Parathyroid adenoma (tissue), 2 donors: ENCODE data around the gene BCAP31.

Source experiments
- H2AFZ ChIP-seq: fragments of 300-600 bp; sonication (generic); one replicate; pipeline ENCODE4 v1.7.0; 2017; ENCODE audit warnings: antibody characterized with exemption, mild to moderate bottlenecking
- H3K27ac ChIP-seq: fragments of 300-600 bp; sonication (generic); one replicate; pipeline ENCODE4 v1.7.0; 2017
- H3K27me3 ChIP-seq: fragments of 300-600 bp; sonication (generic); one replicate; pipeline ENCODE4 v1.7.0; 2017; ENCODE audit warnings: low read length; ENCODE audit not compliant: control insufficient read depth, insufficient read depth
- H3K36me3 ChIP-seq: fragments of 300-600 bp; sonication (generic); one replicate; pipeline ENCODE4 v1.7.0; 2017; ENCODE audit warnings: low read length; ENCODE audit not compliant: control insufficient read depth, insufficient read depth
- H3K4me1 ChIP-seq: fragments of 300-600 bp; sonication (generic); one replicate; pipeline ENCODE4 v1.7.0; 2017; ENCODE audit warnings: control low read depth
- H3K4me2 ChIP-seq: fragments of 300-600 bp; sonication (generic); one replicate; pipeline ENCODE4 v1.7.0; 2017; ENCODE audit warnings: low read length
- H3K4me3 ChIP-seq: fragments of 300-600 bp; sonication (generic); one replicate; pipeline ENCODE4 v1.7.0; 2017; ENCODE audit warnings: low read depth, low read length
- H3K79me2 ChIP-seq: fragments of 300-600 bp; sonication (generic); one replicate; pipeline ENCODE4 v1.7.0; 2017; ENCODE audit warnings: control low read depth
- H3K9ac ChIP-seq: fragments of 300-600 bp; sonication (generic); one replicate; pipeline ENCODE4 v1.7.0; 2017; ENCODE audit warnings: mild to moderate bottlenecking
- H3K9me3 ChIP-seq: fragments of 300-600 bp; sonication (generic); one replicate; pipeline ENCODE4 v1.7.0; 2017; ENCODE audit warnings: low read length; ENCODE audit not compliant: control insufficient read depth
- CTCF ChIP-seq: fragments of 300-600 bp; sonication (generic); IDR thresholded peaks from one replicate; pipeline ENCODE4 v1.7.0; 2017; ENCODE audit warnings: antibody characterized with exemption, mild to moderate bottlenecking
- donor health status: primary hyperparathyroidism.

The BCAP31 gene

DNA sequence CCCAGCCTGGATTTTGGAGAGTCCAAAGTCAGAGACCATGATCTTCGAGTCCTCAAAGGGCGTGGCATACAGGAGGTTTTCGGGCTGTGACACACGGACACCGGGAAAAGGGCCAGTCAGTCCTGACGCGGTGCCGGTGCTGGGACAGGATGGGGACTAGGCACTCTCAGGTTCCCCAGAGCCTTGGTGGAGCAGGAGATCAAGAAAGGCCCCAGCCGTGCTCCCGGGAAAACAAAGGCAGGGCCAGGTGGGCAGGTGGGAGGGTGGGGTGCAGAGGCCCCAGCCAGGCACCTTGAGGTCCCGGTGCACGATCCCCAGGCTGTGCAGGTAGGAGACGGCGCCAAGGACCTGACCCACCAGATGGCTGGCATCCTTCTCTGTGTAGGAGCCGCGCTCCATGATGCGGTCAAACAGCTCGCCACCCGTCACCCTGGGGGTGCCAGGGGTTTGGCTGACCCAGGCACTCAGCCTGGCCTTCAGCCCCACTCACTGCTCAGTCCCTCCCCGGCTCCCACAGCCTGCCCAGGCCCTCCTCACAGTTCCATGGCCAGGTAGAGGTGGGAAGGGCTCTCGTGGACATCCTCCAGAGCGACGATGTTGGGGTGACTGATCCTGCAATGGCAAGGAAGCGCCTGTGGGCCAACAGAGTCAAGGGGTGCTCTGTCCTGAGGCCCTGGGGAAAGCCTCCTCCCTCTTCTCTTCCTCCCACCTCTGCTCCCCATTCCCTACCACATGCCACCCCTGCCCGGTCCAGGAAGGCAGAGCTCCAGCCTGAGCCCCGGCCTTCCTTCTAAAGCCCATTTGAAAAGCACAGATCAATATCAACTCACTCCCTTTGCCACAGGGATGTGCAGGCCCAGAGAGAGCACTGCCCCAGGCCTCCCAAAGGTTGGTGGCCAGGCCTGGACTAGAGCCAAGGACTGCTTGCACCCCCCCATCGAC, 52.3 kb downstream of the BCAP31 start:
- Histone ChIP-seq H2AFZ (no peak overlapping the region), H3K4me1 (no peaks in the 10 kb centered on the region), H3K27me3 (no peaks in the 10 kb centered on the region), H3K4me3 (no peak overlapping the region), H3K4me2 (no peak overlapping the region), H3K79me2 (no peaks in the 10 kb centered on the region), H3K9me3 (no peaks in the 10 kb centered on the region), H3K9ac (no peak overlapping the region), H3K27ac (no peak overlapping the region), H3K36me3 (no peaks in the 10 kb centered on the region)
- no peak for TF ChIP-seq CTCF

- no peaks in the 10 kb centered on the region for H3K27me3 ChIP-seq
These were observed 53.2 kb downstream of the BCAP31 start for GRCh38 chrX:153670748-153671588.

GRCh38 chrX:153669901-153670731, 54.1 kb downstream of the BCAP31 start:
- H3K36me3 ChIP-seq = no peaks in the 10 kb centered on the region
- H3K9ac ChIP-seq = no peak overlapping the region
- H3K9me3 ChIP-seq = no peaks in the 10 kb centered on the region
- TF ChIP-seq CTCF = no peak
- no peaks in the 10 kb centered on the region for H3K4me1 ChIP-seq
- H3K79me2 ChIP-seq = no peaks in the 10 kb centered on the region
- H2AFZ ChIP-seq = no peak overlapping the region
- H3K4me2 ChIP-seq = no peak overlapping the region
- no peaks in the 10 kb centered on the region for H3K27me3 ChIP-seq
- no peak overlapping the region for H3K4me3 ChIP-seq
- H3K27ac ChIP-seq = no peak overlapping the region

More at GRCh38 chrX:153670748-153671588, 53.2 kb downstream of the BCAP31 start:
- no peaks in the 10 kb centered on the region for H3K79me2 ChIP-seq
- no peaks in the 10 kb centered on the region for H3K9me3 ChIP-seq
- no peaks in the 10 kb centered on the region for H3K4me1 ChIP-seq
- TF ChIP-seq CTCF = no peak
- H3K4me2 ChIP-seq = no peak overlapping the region
- no peaks in the 10 kb centered on the region for H3K36me3 ChIP-seq
- no peak overlapping the region for H2AFZ ChIP-seq
- H3K27ac ChIP-seq = no peak overlapping the region
- no peak overlapping the region for H3K4me3 ChIP-seq
- no peak overlapping the region for H3K9ac ChIP-seq

GRCh38 chrX:153669174-153669890, 54.9 kb downstream of the BCAP31 start:
- Histone ChIP-seq H2AFZ (no peak overlapping the region), H3K4me3 (no peak overlapping the region), H3K9me3 (no peaks in the 10 kb centered on the region), H3K27ac (no peak overlapping the region), H3K79me2 (no peaks in the 10 kb centered on the region), H3K4me1 (no peaks in the 10 kb centered on the region), H3K36me3 (no peaks in the 10 kb centered on the region), H3K9ac (no peak overlapping the region), H3K27me3 (no peaks in the 10 kb centered on the region), H3K4me2 (no peak overlapping the region)
- peak; percentile 51 for TF ChIP-seq CTCF
